WTC11 (cell line): Measurements from ENCODE around the gene PTPN6.

Experiments used
- CREM ChIP-seq: sonication (generic); formaldehyde crosslinking; IDR thresholded peaks from 2 replicates; pipeline ENCODE4 v1.8.1; 2022; ENCODE audit warnings: mild to moderate bottlenecking, missing genetic modification reagents, moderate library complexity
- CTCF ChIP-seq: fragments of 200-600 bp; IDR thresholded peaks from 2 replicates; pipeline ENCODE4 v1.8.0; 2022; ENCODE audit warnings: antibody characterized with exemption
- E2F1 ChIP-seq: sonication (generic); formaldehyde crosslinking; IDR thresholded peaks from 2 replicates; pipeline ENCODE4 v1.8.0; 2022; ENCODE audit warnings: mild to moderate bottlenecking, missing genetic modification reagents
- E2F4 ChIP-seq: sonication (generic); formaldehyde crosslinking; IDR thresholded peaks from 2 replicates; pipeline ENCODE4 v1.8.1; 2022; ENCODE audit warnings: low read depth, mild to moderate bottlenecking, moderate library complexity, missing genetic modification reagents, borderline replicate concordance
- ELF4 ChIP-seq: sonication (generic); formaldehyde crosslinking; IDR thresholded peaks from 2 replicates; pipeline ENCODE4 v1.8.1; 2022; ENCODE audit warnings: low read depth, mild to moderate bottlenecking, moderate library complexity, missing genetic modification reagents
- FOXP1 ChIP-seq: sonication (generic); formaldehyde crosslinking; IDR thresholded peaks from 2 replicates; pipeline ENCODE4 v1.8.0; 2022; ENCODE audit warnings: missing genetic modification reagents, mild to moderate bottlenecking, moderate library complexity, borderline replicate concordance
- NFE2L1 ChIP-seq: sonication (generic); formaldehyde crosslinking; IDR thresholded peaks from 2 replicates; pipeline ENCODE4 v1.8.1; 2023; ENCODE audit warnings: missing genetic modification reagents
- PREB ChIP-seq: sonication (generic); formaldehyde crosslinking; IDR thresholded peaks from 2 replicates; pipeline ENCODE4 v1.8.1; 2022; ENCODE audit warnings: mild to moderate bottlenecking, missing genetic modification reagents, moderate library complexity, borderline replicate concordance
- SMAD4 ChIP-seq: sonication (generic); formaldehyde crosslinking; IDR thresholded peaks from 2 replicates; pipeline ENCODE4 v1.8.0; 2022; ENCODE audit warnings: mild to moderate bottlenecking, missing genetic modification reagents
- STAT6 ChIP-seq: sonication (generic); formaldehyde crosslinking; conservative IDR thresholded peaks from 2 replicates; pipeline ENCODE4 v1.8.1; 2023; ENCODE audit warnings: mild to moderate bottlenecking, low read depth, missing genetic modification reagents, moderate library complexity
- TP53 ChIP-seq: sonication (generic); formaldehyde crosslinking; IDR thresholded peaks from 2 replicates; pipeline ENCODE4 v1.8.1; 2023; ENCODE audit warnings: mild to moderate bottlenecking, missing genetic modification reagents
- ZNF121 ChIP-seq: sonication (generic); formaldehyde crosslinking; IDR thresholded peaks from 2 replicates; pipeline ENCODE4 v1.8.0; 2023; ENCODE audit warnings: missing genetic modification reagents
- ZNF138 ChIP-seq: sonication (generic); formaldehyde crosslinking; conservative IDR thresholded peaks from 2 replicates; pipeline ENCODE4 v1.8.1; 2022; ENCODE audit warnings: mild to moderate bottlenecking, moderate library complexity, missing genetic modification reagents
- ZNF263 ChIP-seq: sonication (generic); formaldehyde crosslinking; IDR thresholded peaks from 2 replicates; pipeline ENCODE4 v1.8.1; 2022; ENCODE audit warnings: low read depth, mild to moderate bottlenecking, moderate library complexity, missing genetic modification reagents

GRCh38 chr12:6928703-6929407 is 22.3 kb upstream of the PTPN6 start:
- TF ChIP-seq NFE2L1 (CRISPR knock-in tag) (no peak), ZNF121 (CRISPR knock-in tag) (no peak), CTCF (no peak), ELF4 (CRISPR knock-in tag) (no peak), FOXP1 (CRISPR knock-in tag) (no peak), SMAD4 (no peak), TP53 (CRISPR knock-in tag) (no peak), E2F4 (CRISPR knock-in tag) (no peak), E2F1 (CRISPR knock-in tag) (no peak), ZNF138 (CRISPR knock-in tag) (no peak), CREM (no peak), STAT6 (no peak), PREB (CRISPR knock-in tag) (no peak), ZNF263 (CRISPR knock-in tag) (no peak)
